ENCODE measurements around the gene ALPK3. TPM values are rescaled to one million over a fixed set of nuclear protein-coding genes. Genes with fewer than 3 reads are reported as not detected.

The ALPK3 gene
- total RNA-seq, 1 donor from 2014 or later, result 54.5 TPM

GRCh38 chr15:84892786-84893307, 75.7 kb downstream of the ALPK3 start:
- Histone ChIP-seq H3K27me3 (ENCODE audit: control insufficient read depth, insufficient read depth, low read length) (peaks cover 3% of the 10 kb centered on the region), H3K36me3 (ENCODE audit: control insufficient read depth, insufficient read depth, low read length) (no peaks in the 10 kb centered on the region), H3K4me3 (ENCODE audit: low read depth, low read length) (no peak overlapping the region)
- TF ChIP-seq, protein P1, sequence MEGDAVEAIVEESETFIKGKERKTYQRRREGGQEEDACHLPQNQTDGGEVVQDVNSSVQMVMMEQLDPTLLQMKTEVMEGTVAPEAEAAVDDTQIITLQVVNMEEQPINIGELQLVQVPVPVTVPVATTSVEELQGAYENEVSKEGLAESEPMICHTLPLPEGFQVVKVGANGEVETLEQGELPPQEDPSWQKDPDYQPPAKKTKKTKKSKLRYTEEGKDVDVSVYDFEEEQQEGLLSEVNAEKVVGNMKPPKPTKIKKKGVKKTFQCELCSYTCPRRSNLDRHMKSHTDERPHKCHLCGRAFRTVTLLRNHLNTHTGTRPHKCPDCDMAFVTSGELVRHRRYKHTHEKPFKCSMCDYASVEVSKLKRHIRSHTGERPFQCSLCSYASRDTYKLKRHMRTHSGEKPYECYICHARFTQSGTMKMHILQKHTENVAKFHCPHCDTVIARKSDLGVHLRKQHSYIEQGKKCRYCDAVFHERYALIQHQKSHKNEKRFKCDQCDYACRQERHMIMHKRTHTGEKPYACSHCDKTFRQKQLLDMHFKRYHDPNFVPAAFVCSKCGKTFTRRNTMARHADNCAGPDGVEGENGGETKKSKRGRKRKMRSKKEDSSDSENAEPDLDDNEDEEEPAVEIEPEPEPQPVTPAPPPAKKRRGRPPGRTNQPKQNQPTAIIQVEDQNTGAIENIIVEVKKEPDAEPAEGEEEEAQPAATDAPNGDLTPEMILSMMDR (IDR thresholded peaks at IDR 0.05; ENCODE audit: insufficient read depth, low read length, poor library complexity, severe bottlenecking), result no peak
- DNase-seq (ENCODE audit: low read depth), result no peak

GRCh38 chr15:84893607-84894006, 76.5 kb downstream of the ALPK3 start:
- TF ChIP-seq, protein P1 (IDR thresholded peaks at IDR 0.05; ENCODE audit: insufficient read depth, low read length, poor library complexity, severe bottlenecking), result no peak
- DNase-seq (ENCODE audit: low read depth), result no peak

DNA sequence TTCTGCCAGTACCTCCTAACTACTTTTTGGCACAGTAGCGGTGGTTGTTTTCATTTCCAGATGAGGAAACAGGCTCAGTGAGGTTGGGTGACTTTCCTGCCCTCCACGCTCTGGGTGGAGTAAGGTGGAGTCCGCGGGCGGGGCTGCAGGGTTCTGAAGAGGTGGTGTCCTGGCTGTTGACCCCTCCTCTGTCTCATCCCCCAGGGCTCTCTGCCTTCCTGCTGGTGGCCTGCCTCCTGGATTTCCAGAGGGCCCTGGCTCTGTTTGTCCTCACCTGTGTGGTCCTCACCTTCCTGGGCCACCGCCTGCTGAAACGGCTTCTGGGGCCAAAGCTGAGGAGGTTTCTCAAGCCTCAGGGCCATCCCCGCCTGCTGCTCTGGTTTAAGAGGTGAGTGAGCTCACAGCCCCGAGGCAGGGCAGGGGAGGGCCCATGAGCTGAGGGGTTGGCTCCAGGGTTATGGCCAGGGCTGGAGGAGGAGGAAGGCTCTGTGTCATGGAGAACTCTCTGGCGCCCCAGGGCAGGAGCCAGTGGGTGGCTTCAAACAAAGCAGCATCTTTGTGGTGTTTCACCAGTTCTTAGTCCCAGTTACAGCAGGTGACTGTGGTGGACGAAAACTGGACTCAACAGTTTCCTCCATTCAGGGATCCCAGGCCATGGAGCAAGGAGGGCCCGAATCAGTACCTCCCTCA, 77.7 kb downstream of the ALPK3 start:
- TF ChIP-seq, protein P1 (IDR thresholded peaks at IDR 0.05; ENCODE audit: insufficient read depth, low read length, poor library complexity, severe bottlenecking), result no peak
- H3K27me3 ChIP-seq (ENCODE audit: control insufficient read depth, insufficient read depth, low read length), result no peaks in the 10 kb centered on the region
- H3K4me3 ChIP-seq (ENCODE audit: low read depth, low read length), result no peak overlapping the region
- DNase-seq (ENCODE audit: low read depth), result no peak
- no peaks in the 10 kb centered on the region for H3K36me3 ChIP-seq (ENCODE audit: control insufficient read depth, insufficient read depth, low read length)

More at GRCh38 chr15:84893607-84894006, 76.5 kb downstream of the ALPK3 start:
- H3K4me3 ChIP-seq (ENCODE audit: low read depth, low read length), result no peak overlapping the region
- H3K27me3 ChIP-seq (ENCODE audit: control insufficient read depth, insufficient read depth, low read length), result no peaks in the 10 kb centered on the region
- H3K36me3 ChIP-seq (ENCODE audit: control insufficient read depth, insufficient read depth, low read length), result no peaks in the 10 kb centered on the region

- H3K4me3 ChIP-seq (ENCODE audit: low read depth, low read length), result no peak overlapping the region
Measured at GRCh38 chr15:84898761-84899160, 81.6 kb downstream of the ALPK3 start.

DNA sequence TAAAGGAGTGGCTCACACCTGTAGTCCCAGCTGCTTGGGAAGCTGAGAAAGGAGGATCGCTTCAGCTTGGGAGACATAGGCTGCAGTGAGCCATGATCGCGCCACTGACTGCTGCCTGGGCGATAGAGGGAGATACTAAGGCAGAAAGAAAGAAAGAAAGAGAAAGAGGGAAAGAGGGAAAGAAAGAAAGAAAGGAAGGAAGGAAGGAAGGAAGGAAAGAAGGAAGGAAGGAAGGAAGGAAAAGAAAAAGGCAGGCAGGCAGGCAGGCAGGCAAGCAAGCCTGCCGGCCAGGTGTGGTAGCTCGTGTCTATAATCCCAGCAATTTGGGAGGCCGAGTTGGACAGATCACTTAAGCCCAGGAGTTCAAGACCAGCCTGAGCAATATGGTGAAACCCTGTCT, 82.6 kb downstream of the ALPK3 start:
- no peak for DNase-seq (ENCODE audit: low read depth)
- TF ChIP-seq, protein P1 (IDR thresholded peaks at IDR 0.05; ENCODE audit: insufficient read depth, low read length, poor library complexity, severe bottlenecking), result no peak
- H3K4me3 ChIP-seq (ENCODE audit: low read depth, low read length), result no peak overlapping the region
- H3K27me3 ChIP-seq (ENCODE audit: control insufficient read depth, insufficient read depth, low read length), result no peaks in the 10 kb centered on the region
- no peaks in the 10 kb centered on the region for H3K36me3 ChIP-seq (ENCODE audit: control insufficient read depth, insufficient read depth, low read length)

More at GRCh38 chr15:84898761-84899160, 81.6 kb downstream of the ALPK3 start:
- no peak for DNase-seq (ENCODE audit: low read depth)
- H3K36me3 ChIP-seq (ENCODE audit: control insufficient read depth, insufficient read depth, low read length), result no peaks in the 10 kb centered on the region
- H3K27me3 ChIP-seq (ENCODE audit: control insufficient read depth, insufficient read depth, low read length), result no peaks in the 10 kb centered on the region
- TF ChIP-seq, protein P1 (IDR thresholded peaks at IDR 0.05; ENCODE audit: insufficient read depth, low read length, poor library complexity, severe bottlenecking), result no peak

Data from kidney epithelial cell (primary cell).